ENCODE measurements around the gene SLC7A1. TPM values are rescaled to one million over a fixed set of nuclear protein-coding genes. Genes with fewer than 3 reads are reported as not detected.
A peak's percentile ranks its signal among the peaks of the same experiment; 100 is the strongest.

SLC7A1 gene
- total RNA-seq, 1 experiment from 2014 or later = 62.8 TPM

GRCh38 chr13:29594303-29594709 lies 1.2 kb downstream of the SLC7A1 start:
- Histone ChIP-seq H3F3A (ENCODE audit: insufficient read depth, low read depth) (peaks cover 6% of the 10 kb centered on the region; the same call in 1 of the 2 replicates), H3K36me3 (ENCODE audit: low read depth) (0 out of 2 replicates have a peak, but pooled peaks cover 8% of the 10 kb centered on the region), H3K27ac (peak overlapping the region; percentile 87), H3K9me2 (ENCODE audit: insufficient read depth) (no peaks in the 10 kb centered on the region), H2AFZ (peak overlapping the region; percentile 58; the same call in 1 of the 2 replicates), H3K4me3 (peak overlapping the region; percentile 92), H4K20me1 (ENCODE audit: insufficient read depth) (peaks cover 49% of the 10 kb centered on the region), H3K4me1 (replicated peaks; ENCODE audit: insufficient read depth) (peaks cover 19% of the 10 kb centered on the region), H3K79me2 (ENCODE audit: low read depth) (peaks cover 60% of the 10 kb centered on the region), H3K27me3 (ENCODE audit: insufficient read depth, low read depth) (no peaks in the 10 kb centered on the region), H3K4me2 (peak overlapping the region; percentile 88), H3K9me3 (ENCODE audit: insufficient read depth, low read depth) (no peaks in the 10 kb centered on the region)
- CTCF ChIA-PET = no interaction called here
- DNase-seq = peak; percentile 44 to 84
- intact Hi-C loops (cut with micrococcal nuclease; ENCODE audit: unreplicated experiment) = loop anchor here (10.0 kb wide), 1 partner anchor 110 kb away; no protein-coding TSS in a partner anchor
- BruUV-seq (replicated peaks) = TSS peak; percentile 40
- POLR2A ChIA-PET (ENCODE audit: unreplicated experiment) = interaction anchor here (0.6 kb wide), 1 partner anchor 552 kb away, joined by 5 read pairs; no protein-coding TSS in a partner anchor
- TF ChIP-seq, protein P1, sequence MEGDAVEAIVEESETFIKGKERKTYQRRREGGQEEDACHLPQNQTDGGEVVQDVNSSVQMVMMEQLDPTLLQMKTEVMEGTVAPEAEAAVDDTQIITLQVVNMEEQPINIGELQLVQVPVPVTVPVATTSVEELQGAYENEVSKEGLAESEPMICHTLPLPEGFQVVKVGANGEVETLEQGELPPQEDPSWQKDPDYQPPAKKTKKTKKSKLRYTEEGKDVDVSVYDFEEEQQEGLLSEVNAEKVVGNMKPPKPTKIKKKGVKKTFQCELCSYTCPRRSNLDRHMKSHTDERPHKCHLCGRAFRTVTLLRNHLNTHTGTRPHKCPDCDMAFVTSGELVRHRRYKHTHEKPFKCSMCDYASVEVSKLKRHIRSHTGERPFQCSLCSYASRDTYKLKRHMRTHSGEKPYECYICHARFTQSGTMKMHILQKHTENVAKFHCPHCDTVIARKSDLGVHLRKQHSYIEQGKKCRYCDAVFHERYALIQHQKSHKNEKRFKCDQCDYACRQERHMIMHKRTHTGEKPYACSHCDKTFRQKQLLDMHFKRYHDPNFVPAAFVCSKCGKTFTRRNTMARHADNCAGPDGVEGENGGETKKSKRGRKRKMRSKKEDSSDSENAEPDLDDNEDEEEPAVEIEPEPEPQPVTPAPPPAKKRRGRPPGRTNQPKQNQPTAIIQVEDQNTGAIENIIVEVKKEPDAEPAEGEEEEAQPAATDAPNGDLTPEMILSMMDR (conservative IDR thresholded peaks at IDR 0.05) = no peak
- no peak for TF ChIP-seq EZH2 (IDR thresholded peaks at IDR 0.05; ENCODE audit: low read depth)

- Histone ChIP-seq H3K9me2 (ENCODE audit: insufficient read depth) (no peaks in the 10 kb centered on the region), H3K36me3 (ENCODE audit: low read depth) (0 out of 2 replicates have a peak, but pooled peaks cover 8% of the 10 kb centered on the region), H3K4me3 (peak overlapping the region; percentile 92), H3K4me1 (replicated peaks; ENCODE audit: insufficient read depth) (peaks cover 19% of the 10 kb centered on the region), H3K27me3 (ENCODE audit: insufficient read depth, low read depth) (no peaks in the 10 kb centered on the region), H3K79me2 (ENCODE audit: low read depth) (peaks cover 65% of the 10 kb centered on the region), H3K9me3 (ENCODE audit: insufficient read depth, low read depth) (no peaks in the 10 kb centered on the region), H3K4me2 (peak overlapping the region; percentile 88), H2AFZ (no peak overlapping the region), H3K27ac (peak overlapping the region; percentile 87), H3F3A (ENCODE audit: insufficient read depth, low read depth) (peaks cover 6% of the 10 kb centered on the region; the same call in 1 of the 2 replicates), H4K20me1 (ENCODE audit: insufficient read depth) (peaks cover 54% of the 10 kb centered on the region)
- TF ChIP-seq, protein P1 (conservative IDR thresholded peaks at IDR 0.05) = no peak
- TF ChIP-seq EZH2 (IDR thresholded peaks at IDR 0.05; ENCODE audit: low read depth) = no peak
- no peak for DNase-seq
- POLR2A ChIA-PET (ENCODE audit: unreplicated experiment) = no interaction called here
- no TSS peak for BruUV-seq (replicated peaks)
- intact Hi-C loops (cut with micrococcal nuclease; ENCODE audit: unreplicated experiment) = loop anchor here (10.0 kb wide), 1 partner anchor 111 kb away; no protein-coding TSS in a partner anchor
- CTCF ChIA-PET = no interaction called here
These were observed 1.7 kb downstream of the SLC7A1 start for GRCh38 chr13:29593605-29594297.

DNA sequence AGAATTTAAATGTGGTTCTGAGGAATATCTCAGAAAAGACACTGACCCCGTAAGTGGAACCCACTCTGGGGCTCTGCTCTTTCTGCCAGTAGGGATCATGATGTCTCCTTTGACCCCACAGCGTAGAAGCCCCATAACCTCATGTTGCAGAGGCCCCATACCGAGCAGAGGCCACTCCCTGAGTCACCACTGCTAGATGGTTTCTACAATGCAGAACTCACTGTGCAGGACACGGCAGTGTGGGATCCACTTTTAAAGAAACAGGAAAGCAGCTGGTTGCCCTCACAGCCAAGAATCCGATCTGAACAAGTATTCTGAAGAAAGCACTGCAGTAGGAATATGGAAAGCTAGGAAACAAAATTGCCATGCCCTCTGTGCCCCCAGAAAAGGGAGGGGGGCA lies 4.2 kb downstream of the SLC7A1 start:
- Histone ChIP-seq H4K20me1 (ENCODE audit: insufficient read depth) (peaks cover 79% of the 10 kb centered on the region), H3K4me3 (no peak overlapping the region), H2AFZ (no peak overlapping the region), H3K79me2 (ENCODE audit: low read depth) (peaks cover 90% of the 10 kb centered on the region), H3K36me3 (ENCODE audit: low read depth) (peaks cover 11% of the 10 kb centered on the region; the same call in 1 of the 2 replicates), H3K27ac (no peak overlapping the region), H3K9me2 (ENCODE audit: insufficient read depth) (no peaks in the 10 kb centered on the region), H3K4me2 (no peak overlapping the region), H3K27me3 (ENCODE audit: insufficient read depth, low read depth) (no peaks in the 10 kb centered on the region), H3K9me3 (ENCODE audit: insufficient read depth, low read depth) (no peaks in the 10 kb centered on the region), H3K4me1 (replicated peaks; ENCODE audit: insufficient read depth) (peaks cover 20% of the 10 kb centered on the region), H3F3A (ENCODE audit: insufficient read depth, low read depth) (peaks cover 5% of the 10 kb centered on the region; the same call in 1 of the 2 replicates)
- TF ChIP-seq EZH2 (IDR thresholded peaks at IDR 0.05; ENCODE audit: low read depth) = no peak
- TF ChIP-seq, protein P1 (conservative IDR thresholded peaks at IDR 0.05) = no peak
- POLR2A ChIA-PET (ENCODE audit: unreplicated experiment) = no interaction called here
- CTCF ChIA-PET = no interaction called here
- intact Hi-C loops (cut with micrococcal nuclease; ENCODE audit: unreplicated experiment) = loop anchor here (10.0 kb wide), 1 partner anchor 113 kb away; no protein-coding TSS in a partner anchor
- no TSS peak for BruUV-seq (replicated peaks)
- no peak for DNase-seq
